Glutamatergic neuron (in vitro differentiated cells): Measurements from ENCODE around the gene BAHCC1. TPM values are rescaled to one million over a fixed set of nuclear protein-coding genes. Genes with fewer than 3 reads are reported as not detected.
A peak's percentile ranks its signal among the peaks of the same experiment; 100 is the strongest.

Experiments used
- DNase-seq: peaks from one replicate; pipeline ENCODE4 v3.0.0; 2022
- H3K27ac Mint-ChIP-seq: one replicate; pipeline ENCODE4 v1.8.0; 2020; ENCODE audit warnings: mild to moderate bottlenecking, mixed read lengths, inconsistent platforms; ENCODE audit not compliant: unreplicated experiment
- H3K27me3 Mint-ChIP-seq: one replicate; pipeline ENCODE4 v1.8.0; 2020; ENCODE audit warnings: mild to moderate bottlenecking, moderate library complexity, mixed read lengths, inconsistent platforms; ENCODE audit not compliant: unreplicated experiment
- H3K36me3 Mint-ChIP-seq: one replicate; pipeline ENCODE4 v1.8.0; 2020; ENCODE audit warnings: mild to moderate bottlenecking, mixed read lengths, inconsistent platforms; ENCODE audit not compliant: unreplicated experiment
- H3K4me1 Mint-ChIP-seq: one replicate; pipeline ENCODE4 v1.8.0; 2020; ENCODE audit warnings: mild to moderate bottlenecking, low read depth, mixed read lengths, inconsistent platforms; ENCODE audit not compliant: unreplicated experiment
- H3K4me3 Mint-ChIP-seq: one replicate; pipeline ENCODE4 v1.8.0; 2020; ENCODE audit warnings: mild to moderate bottlenecking, mixed read lengths, inconsistent platforms; ENCODE audit not compliant: unreplicated experiment
- H3K9me3 Mint-ChIP-seq: one replicate; pipeline ENCODE4 v1.8.0; 2020; ENCODE audit warnings: mild to moderate bottlenecking, moderate library complexity, mixed read lengths, inconsistent platforms; ENCODE audit not compliant: unreplicated experiment
- total RNA-seq: library from RNA; stranded (reverse); fragmentation: NEBNext Ultra II Directional; extraction: Animal tissue kit (Norgen Biotek cat#: 25700); gene quantifications from one replicate; pipeline ENCODE4 v1.2.1, GENCODE V29; 2021; ENCODE audit not compliant: unreplicated experiment
- TF ChIP-seq, protein P1 (sequence below): fragments of 200-600 bp; sonication (generic); IDR thresholded peaks from one replicate; pipeline ENCODE4 v1.5.0; 2021; ENCODE audit not compliant: partially characterized antibody, unreplicated experiment

Gene BAHCC1
- total RNA-seq, 1 donor from 2014 or later: 111 TPM

DNA sequence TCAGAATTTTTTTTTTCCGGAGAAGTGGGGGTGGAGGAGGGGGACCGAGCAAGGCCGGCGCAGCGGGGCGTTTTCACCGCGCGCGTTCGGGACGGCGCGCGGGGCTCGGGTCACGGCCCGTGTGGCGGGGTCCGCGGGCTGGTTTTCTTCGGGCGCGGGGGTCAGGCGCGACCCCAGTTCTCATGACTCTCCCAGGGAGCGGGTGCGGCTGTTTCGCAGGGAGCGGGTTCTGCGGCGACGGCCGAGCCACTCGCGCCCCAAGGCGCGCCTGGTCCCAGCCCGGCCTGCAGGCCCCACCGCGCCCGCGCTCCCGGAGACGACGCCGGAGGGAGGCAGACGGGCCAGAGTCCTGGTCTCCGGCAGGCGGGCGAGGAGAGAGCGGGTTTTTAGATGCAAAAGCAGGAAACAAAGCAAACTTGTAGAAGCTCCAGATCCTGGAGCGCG is 1.0 kb downstream of the BAHCC1 start:
- no peaks in the 10 kb centered on the region for H3K36me3 Mint-ChIP-seq
- TF ChIP-seq, protein P1, sequence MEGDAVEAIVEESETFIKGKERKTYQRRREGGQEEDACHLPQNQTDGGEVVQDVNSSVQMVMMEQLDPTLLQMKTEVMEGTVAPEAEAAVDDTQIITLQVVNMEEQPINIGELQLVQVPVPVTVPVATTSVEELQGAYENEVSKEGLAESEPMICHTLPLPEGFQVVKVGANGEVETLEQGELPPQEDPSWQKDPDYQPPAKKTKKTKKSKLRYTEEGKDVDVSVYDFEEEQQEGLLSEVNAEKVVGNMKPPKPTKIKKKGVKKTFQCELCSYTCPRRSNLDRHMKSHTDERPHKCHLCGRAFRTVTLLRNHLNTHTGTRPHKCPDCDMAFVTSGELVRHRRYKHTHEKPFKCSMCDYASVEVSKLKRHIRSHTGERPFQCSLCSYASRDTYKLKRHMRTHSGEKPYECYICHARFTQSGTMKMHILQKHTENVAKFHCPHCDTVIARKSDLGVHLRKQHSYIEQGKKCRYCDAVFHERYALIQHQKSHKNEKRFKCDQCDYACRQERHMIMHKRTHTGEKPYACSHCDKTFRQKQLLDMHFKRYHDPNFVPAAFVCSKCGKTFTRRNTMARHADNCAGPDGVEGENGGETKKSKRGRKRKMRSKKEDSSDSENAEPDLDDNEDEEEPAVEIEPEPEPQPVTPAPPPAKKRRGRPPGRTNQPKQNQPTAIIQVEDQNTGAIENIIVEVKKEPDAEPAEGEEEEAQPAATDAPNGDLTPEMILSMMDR: no peak
- peak overlapping the region; percentile 83 for H3K4me3 Mint-ChIP-seq
- H3K27me3 Mint-ChIP-seq: peaks cover 36% of the 10 kb centered on the region
- no peak for DNase-seq
- H3K4me1 Mint-ChIP-seq: peaks cover 17% of the 10 kb centered on the region
- H3K9me3 Mint-ChIP-seq: peaks cover 46% of the 10 kb centered on the region
- H3K27ac Mint-ChIP-seq: no peak overlapping the region

DNA sequence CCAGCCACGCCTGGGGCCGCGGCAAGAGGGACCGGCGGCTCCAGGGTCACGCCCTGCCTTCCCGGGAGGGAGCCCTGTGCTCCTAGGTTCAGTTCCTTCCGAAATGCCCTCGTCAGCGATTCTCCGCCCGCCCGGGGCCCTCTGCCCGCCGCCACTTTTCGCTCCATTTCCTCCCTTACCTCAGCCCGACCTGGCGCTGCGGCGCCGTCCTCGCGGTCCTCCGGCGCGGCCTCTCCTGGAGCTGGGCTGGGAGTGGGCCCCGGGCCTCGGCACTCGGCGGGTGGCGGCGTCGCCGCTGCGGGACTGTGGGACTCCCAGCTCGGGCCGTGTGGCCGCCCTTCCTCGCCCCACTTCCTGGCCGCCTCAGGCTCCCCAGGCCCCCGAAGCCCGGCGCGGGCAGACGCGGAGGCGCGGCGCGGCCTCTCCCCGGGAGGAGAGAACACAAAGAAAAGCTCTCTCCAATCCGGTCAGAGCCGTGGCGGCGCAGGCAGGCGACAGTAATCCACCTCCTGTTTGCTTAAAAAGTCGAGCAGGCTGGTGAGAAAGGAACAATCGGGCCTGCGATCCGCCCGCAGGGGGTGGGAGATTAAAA is 1.6 kb downstream of the BAHCC1 start:
- TF ChIP-seq, protein P1: no peak
- Mint-ChIP-seq H3K4me3 (peak overlapping the region; percentile 83), H3K4me1 (peaks cover 14% of the 10 kb centered on the region), H3K27ac (peak overlapping the region; percentile 99), H3K36me3 (no peaks in the 10 kb centered on the region), H3K27me3 (peaks cover 38% of the 10 kb centered on the region), H3K9me3 (peaks cover 45% of the 10 kb centered on the region)
- no peak for DNase-seq

DNA sequence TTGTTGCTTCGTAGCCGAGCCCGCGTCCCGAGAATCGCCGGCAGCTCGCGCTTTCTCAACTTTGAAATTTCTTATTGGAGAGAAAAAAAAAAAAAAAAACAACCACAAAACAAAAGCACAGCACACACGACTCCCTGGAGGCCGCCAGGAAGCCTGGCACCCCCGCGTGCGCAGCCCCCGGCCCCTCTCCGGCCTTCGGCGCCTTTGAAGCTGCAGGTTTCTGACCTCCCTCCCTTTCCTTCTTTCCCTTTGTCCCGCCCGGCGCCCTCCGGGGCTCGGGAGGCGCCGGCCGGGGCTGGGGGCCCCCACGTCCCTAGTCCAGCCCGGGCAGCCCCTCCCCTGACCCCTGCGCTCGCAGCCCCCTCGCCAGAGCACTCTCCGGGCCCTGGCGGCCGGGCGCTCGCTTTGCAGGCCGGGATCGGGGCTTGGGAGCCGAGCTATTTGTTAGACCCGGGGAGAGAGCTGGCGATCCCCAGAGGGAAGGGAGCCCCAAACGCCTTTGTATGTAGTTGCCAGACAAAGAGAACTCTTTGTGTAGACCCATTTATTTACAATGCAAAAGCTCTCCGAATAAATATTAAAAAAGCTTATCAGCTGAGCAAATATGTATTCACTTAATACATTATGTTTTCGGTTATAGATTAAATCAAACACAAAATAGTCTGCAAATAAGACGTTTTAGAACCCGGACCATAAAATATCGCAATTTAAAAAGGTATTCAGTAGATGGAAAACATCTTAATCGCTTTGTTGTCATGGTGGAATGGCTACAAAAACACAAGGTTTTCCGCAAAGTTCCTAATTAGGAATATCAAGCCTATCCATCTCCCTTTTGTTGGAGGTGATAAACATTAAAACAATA is 2.3 kb downstream of the BAHCC1 start:
- DNase-seq: peak; percentile 86
- Mint-ChIP-seq H3K4me3 (peak overlapping the region; percentile 98), H3K27me3 (peaks cover 41% of the 10 kb centered on the region), H3K27ac (peak overlapping the region; percentile 99), H3K4me1 (peaks cover 19% of the 10 kb centered on the region), H3K9me3 (peaks cover 49% of the 10 kb centered on the region), H3K36me3 (no peaks in the 10 kb centered on the region)
- TF ChIP-seq, protein P1: peak; percentile 55

DNA sequence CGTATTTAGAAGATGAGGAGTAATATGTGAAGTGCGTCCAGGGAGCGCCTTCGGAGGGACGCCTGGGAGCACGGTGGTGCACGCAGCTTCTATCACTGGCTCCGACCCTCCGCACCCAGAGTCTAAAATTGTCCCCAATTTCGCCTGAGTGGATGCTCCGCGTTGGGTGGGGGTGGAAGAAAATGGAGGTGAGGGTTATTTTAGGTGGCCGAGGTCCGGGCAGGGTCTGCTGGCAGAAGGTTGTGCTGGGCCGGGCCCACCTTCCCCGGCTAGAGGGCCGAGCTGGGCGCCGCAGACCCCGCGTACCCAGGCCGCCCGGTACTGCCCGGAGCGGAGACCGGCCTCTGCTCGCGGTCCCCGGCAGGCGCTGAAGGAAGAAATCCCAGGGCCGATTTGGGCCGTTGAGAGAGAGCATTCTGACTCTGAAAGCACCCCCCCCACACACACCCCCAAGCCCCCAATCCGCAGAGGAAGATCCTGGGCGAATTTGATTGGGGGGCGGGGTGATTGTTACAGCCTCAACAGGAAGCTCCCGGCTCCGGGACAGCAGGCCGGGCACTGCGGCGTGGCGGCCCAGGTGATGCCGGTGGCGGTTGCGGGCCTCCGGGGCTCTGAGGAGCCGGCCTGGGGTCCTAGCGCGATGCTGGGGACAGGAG is 3.0 kb downstream of the BAHCC1 start:
- peaks cover 25% of the 10 kb centered on the region for H3K4me1 Mint-ChIP-seq

More for the DNA sequence above, 3.0 kb downstream of the BAHCC1 start:
- Mint-ChIP-seq H3K4me3 (peak overlapping the region; percentile 98), H3K27me3 (peaks cover 44% of the 10 kb centered on the region), H3K9me3 (peaks cover 49% of the 10 kb centered on the region), H3K36me3 (no peaks in the 10 kb centered on the region), H3K27ac (peak overlapping the region; percentile 99)
- TF ChIP-seq, protein P1: no peak
- peak; percentile 72 for DNase-seq
